Common myeloid progenitor, CD34-positive (primary cell): ENCODE measurements around the gene DCTN2.
A peak's percentile ranks its signal among the peaks of the same experiment; 100 is the strongest.
"Not testable (repeated sequence)": the region's sequence is repeated elsewhere in the genome, so short reads cannot be mapped to it uniquely, and the experiment has no call there.

Experiments used
- CTCF ChIA-PET: fragments of 350-600 bp; sonication (Branson Sonifier 250); formaldehyde crosslinking; loops from one replicate; lab custom pipeline; 2021; ENCODE audit warnings: antibody characterized with exemption; lab: Charles Lee
- POLR2A ChIA-PET: fragments of 350-600 bp; sonication (Branson Sonifier 250); formaldehyde crosslinking; loops from one replicate; lab custom pipeline; 2021; ENCODE audit warnings: antibody characterized with exemption; lab: Charles Lee
- DNase-seq, 3 donors: peaks; one replicate each; pipeline versions ENCODE4 v3.0.0 to v3.0.0-alpha.2; 2013
- H3K27ac ChIP-seq, 2 experiments: 1 replicate in 1 of 2; 2 replicates in 1 of 2; pipeline ENCODE4 v1.7.0; 2013; ENCODE audit warnings: inconsistent platforms in 2 of 2, low read length in 2 of 2, mild to moderate bottlenecking in 2 of 2, low read depth in 1 of 2, moderate library complexity in 1 of 2; ENCODE audit not compliant: severe bottlenecking in 2 of 2, insufficient read depth in 1 of 2, poor library complexity in 1 of 2
- H3K27me3 ChIP-seq, 5 experiments: replicated peaks in 2 of 5; 1 replicate in 3 of 5; 2 replicates in 2 of 5; pipeline versions ENCODE4 v1.6.1 to v1.7.0; 2013; ENCODE audit warnings: low read length in 4 of 5, mild to moderate bottlenecking in 2 of 5, moderate library complexity in 2 of 5, inconsistent platforms in 1 of 5; ENCODE audit not compliant: insufficient read depth in 5 of 5, control insufficient read depth in 4 of 5
- H3K36me3 ChIP-seq, 4 experiments: 1 replicate in 2 of 4; 2 replicates in 2 of 4; pipeline versions ENCODE4 v1.6.1 to v1.7.0; 2013; ENCODE audit warnings: low read length in 3 of 4, control low read depth in 1 of 4, mild to moderate bottlenecking in 1 of 4; ENCODE audit not compliant: control insufficient read depth in 4 of 4, insufficient read depth in 4 of 4
- H3K4me1 ChIP-seq, 4 experiments: 1 replicate in 3 of 4; 2 replicates in 1 of 4; pipeline versions ENCODE4 v1.6.1 to v1.7.1; 2013; ENCODE audit warnings: low read length in 3 of 4, mild to moderate bottlenecking in 3 of 4, control low read depth in 1 of 4, inconsistent platforms in 1 of 4, moderate library complexity in 1 of 4; ENCODE audit not compliant: control insufficient read depth in 4 of 4, insufficient read depth in 4 of 4; ENCODE audit errors: control extremely low read depth in 1 of 4
- H3K4me3 ChIP-seq, 7 experiments: 1 replicate in 4 of 7; 2 replicates in 3 of 7; pipeline versions ENCODE4 v1.5.1 to v1.7.0; 2013; ENCODE audit warnings: mild to moderate bottlenecking in 7 of 7, low read length in 6 of 7, moderate library complexity in 6 of 7, inconsistent platforms in 2 of 7, low read depth in 2 of 7, control low read depth in 1 of 7; ENCODE audit not compliant: insufficient read depth in 4 of 7, control insufficient read depth in 1 of 7; ENCODE audit errors: extremely low read depth in 1 of 7
- H3K9me3 ChIP-seq, 5 experiments: 1 replicate in 4 of 5; 2 replicates in 1 of 5; pipeline versions ENCODE4 v1.6.1 to v1.7.1; 2013; ENCODE audit warnings: low read length in 4 of 5, mild to moderate bottlenecking in 2 of 5, inconsistent platforms in 1 of 5, low read depth in 1 of 5, moderate library complexity in 1 of 5; ENCODE audit not compliant: control insufficient read depth in 4 of 5, insufficient read depth in 2 of 5; ENCODE audit errors: control extremely low read depth in 1 of 5
- WGBS: methylation state at CpG from one replicate; pipeline ENCODE4 v1.1.5; 2013; ENCODE audit not compliant: insufficient coverage; 5-methylcytosine and 5-hydroxymethylcytosine counted together

The DCTN2 gene

DNA sequence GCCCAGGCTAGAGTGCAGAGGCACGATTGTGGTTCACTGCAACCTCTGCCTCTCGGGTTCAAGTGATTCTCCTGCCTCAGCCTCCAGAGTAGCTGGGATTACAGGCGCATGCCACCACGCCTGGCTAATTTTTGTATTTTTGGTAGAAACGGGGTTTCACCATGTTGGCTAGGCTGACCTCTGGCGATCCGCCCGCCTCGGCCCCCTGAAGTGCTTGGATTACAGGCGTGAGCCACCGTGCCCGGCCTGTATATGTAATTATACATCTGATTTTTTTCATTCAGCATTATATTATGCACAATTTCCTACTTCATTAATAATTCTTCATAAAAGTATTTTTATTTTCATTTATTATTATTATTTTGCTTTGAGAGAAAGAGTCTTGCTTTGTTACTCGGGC is 23.4 kb upstream of the DCTN2 start:
- H3K9me3 ChIP-seq, DNase-seq, H3K27me3 ChIP-seq, H3K4me1 ChIP-seq, H3K4me3 ChIP-seq, POLR2A ChIA-PET, H3K27ac ChIP-seq: not testable (repeated sequence)
- CTCF ChIA-PET, result interaction anchor here (0.6 to 1.5 kb wide), 2 partner anchors 12 to 50 kb away, joined by 4 to 6 read pairs; no protein-coding TSS in a partner anchor
- peaks cover 0 to 10% (median 3%) of the 10 kb centered on the region in 4 experiments for H3K36me3 ChIP-seq
- 100% methylated on average over 2 of the region's 13 CpGs for WGBS

DNA sequence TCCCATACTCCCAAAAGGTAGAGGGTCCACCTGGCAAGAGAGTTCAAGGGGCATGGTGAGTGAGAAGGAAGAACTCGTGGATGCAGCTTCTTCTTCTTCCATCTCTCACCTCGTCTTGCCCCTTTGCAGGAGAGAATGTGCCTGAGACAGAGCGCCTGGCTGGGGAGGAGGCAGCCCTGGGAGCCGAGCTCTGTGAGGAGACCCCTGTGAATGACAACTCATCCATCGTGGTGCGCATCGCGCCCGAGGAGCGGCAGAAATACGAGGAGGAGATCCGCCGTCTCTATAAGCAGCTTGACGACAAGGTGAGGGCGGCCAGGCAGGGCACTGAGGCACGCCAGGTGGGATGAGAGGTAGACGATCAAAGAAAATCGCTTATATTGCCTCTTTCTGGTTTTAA is 22.9 kb upstream of the DCTN2 start:
- Histone ChIP-seq H3K27me3 (peaks cover 0 to 2% (median 0%) of the 10 kb centered on the region in 5 experiments), H3K36me3 (peaks cover 0 to 9% (median under 1%) of the 10 kb centered on the region in 4 experiments), H3K27ac (no peak overlapping the region), H3K4me1 (no peaks in the 10 kb centered on the region), H3K9me3 (no peaks in the 10 kb centered on the region), H3K4me3 (no peak overlapping the region)
- ChIA-PET CTCF (interaction anchor here (1.5 to 1.6 kb wide), 2 partner anchors 14 to 52 kb away, joined by 3 to 6 read pairs; no protein-coding TSS in a partner anchor), POLR2A (no interaction called here)
- 95% methylated on average over 15 of the region's 18 CpGs for WGBS
- DNase-seq, result no peak

DNA sequence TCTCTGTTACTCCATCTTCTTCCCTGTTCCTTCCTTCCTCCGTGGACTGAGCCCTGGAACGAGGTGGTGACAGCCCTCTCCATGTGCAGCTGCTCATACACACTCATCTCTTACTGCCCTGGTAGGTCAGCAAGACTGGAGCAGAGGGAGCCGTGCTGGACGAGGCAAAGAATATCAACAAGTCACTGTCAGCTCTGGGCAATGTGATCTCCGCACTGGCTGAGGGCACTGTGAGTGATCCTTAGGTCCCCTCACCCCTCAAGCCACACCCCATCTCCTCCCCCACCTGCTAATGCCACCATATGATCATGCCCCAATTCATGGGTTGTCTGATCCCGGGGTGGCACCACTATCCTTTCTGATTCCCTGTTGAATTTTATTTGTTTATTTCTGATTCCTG is 21.8 kb upstream of the DCTN2 start:
- H3K36me3 ChIP-seq, result peaks cover 0 to 9% (median 1%) of the 10 kb centered on the region in 4 experiments
- POLR2A ChIA-PET, result no interaction called here
- 88% methylated on average over 2 of the region's 6 CpGs for WGBS

DNA sequence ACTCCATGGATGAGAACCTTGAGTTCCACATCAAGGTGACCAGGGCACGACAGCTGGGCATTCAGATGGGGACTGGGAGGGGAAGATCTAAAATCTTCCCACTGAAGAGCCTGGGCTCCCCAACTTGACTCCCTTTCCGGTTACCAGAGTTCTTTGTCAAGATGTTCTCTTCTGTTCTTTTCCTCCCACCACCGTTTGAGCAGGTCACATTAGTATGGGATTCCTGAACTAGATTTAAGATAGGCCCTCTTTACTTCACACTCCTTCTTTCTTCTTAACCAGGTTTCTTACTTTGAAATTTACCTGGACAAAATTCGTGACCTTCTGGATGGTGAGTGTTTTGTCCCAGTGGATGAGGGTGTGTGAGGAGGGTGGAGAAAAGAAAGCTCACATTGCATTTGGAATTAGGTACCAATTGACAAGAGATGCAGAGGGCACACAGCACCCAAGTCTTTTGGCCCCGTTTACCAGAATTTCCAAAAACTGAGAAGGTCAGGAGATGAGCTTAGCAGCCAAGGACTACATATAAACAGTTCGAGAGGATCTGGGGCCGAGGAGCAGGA is 17.3 kb upstream of the DCTN2 start:
- POLR2A ChIA-PET, result interaction anchor here (0.5 kb wide), 1 partner anchor 44 kb away, joined by 3 read pairs; the partner anchor contains the start of gene DDIT3
- WGBS, result 100% methylated on average over 4 of the region's 7 CpGs
- H3K36me3 ChIP-seq, result peaks cover 0 to 2% (median 0%) of the 10 kb centered on the region in 4 experiments
- CTCF ChIA-PET, result interaction anchor here (0.6 to 3.7 kb wide), 2 partner anchors 19 to 163 kb away, joined by 4 to 15 read pairs; no protein-coding TSS in a partner anchor
- no peak overlapping the region for H3K4me3 ChIP-seq
- H3K9me3 ChIP-seq, result no peaks in the 10 kb centered on the region
- no peak overlapping the region for H3K27ac ChIP-seq
- H3K4me1 ChIP-seq, result peaks cover 0 to 7% (median 2%) of the 10 kb centered on the region in 4 experiments
- DNase-seq, result no peak
- H3K27me3 ChIP-seq, result peaks cover 0 to 6% (median 0%) of the 10 kb centered on the region in 5 experiments

More for the DNA sequence above, 21.8 kb upstream of the DCTN2 start:
- H3K9me3 ChIP-seq, result no peaks in the 10 kb centered on the region
- no peak for DNase-seq
- no peak overlapping the region for H3K27ac ChIP-seq
- H3K27me3 ChIP-seq, result peaks cover 0 to 5% (median 0%) of the 10 kb centered on the region in 5 experiments
- CTCF ChIA-PET, result interaction anchor here (0.9 to 1.6 kb wide), 4 partner anchors 13 to 54 kb away, joined by 3 to 6 read pairs (median 3); no protein-coding TSS in a partner anchor
- H3K4me1 ChIP-seq, result no peaks in the 10 kb centered on the region
- no peak overlapping the region for H3K4me3 ChIP-seq

DNA sequence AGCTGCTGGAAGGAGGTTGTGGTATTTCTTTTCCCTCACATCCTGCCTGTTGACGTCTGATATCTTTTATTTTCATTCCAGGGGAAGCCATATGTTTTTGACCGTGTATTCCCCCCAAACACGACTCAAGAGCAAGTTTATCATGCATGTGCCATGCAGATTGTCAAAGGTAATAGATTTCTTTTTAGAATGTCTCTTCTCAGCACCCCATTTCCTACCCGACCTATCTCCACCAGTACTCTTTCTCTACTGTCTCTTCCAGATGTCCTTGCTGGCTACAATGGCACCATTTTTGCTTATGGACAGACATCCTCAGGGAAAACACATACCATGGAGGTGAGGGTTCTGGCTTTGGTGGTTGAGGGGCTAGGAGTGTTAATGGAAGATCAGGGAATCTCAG is 16.4 kb upstream of the DCTN2 start:
- WGBS, result 6% methylated on average over 3 of the region's 4 CpGs
- ChIA-PET CTCF (interaction anchor here (1.6 to 3.7 kb wide), 2 partner anchors 20 to 27 kb away, joined by 5 to 15 read pairs; no protein-coding TSS in a partner anchor), POLR2A (interaction anchor here (1.0 kb wide), 1 partner anchor 43 kb away, joined by 9 read pairs; the partner anchor contains the start of gene DDIT3)
- DNase-seq, result peak in 2 of 3 donors; percentile 45 to 66
- Histone ChIP-seq H3K4me3 (no peak overlapping the region), H3K36me3 (peaks cover 0 to 2% (median 0%) of the 10 kb centered on the region in 4 experiments), H3K9me3 (no peaks in the 10 kb centered on the region), H3K4me1 (peaks cover 0 to 7% (median 2%) of the 10 kb centered on the region in 4 experiments), H3K27ac (no peak overlapping the region), H3K27me3 (peaks cover 0 to 6% (median 0%) of the 10 kb centered on the region in 5 experiments)

DNA sequence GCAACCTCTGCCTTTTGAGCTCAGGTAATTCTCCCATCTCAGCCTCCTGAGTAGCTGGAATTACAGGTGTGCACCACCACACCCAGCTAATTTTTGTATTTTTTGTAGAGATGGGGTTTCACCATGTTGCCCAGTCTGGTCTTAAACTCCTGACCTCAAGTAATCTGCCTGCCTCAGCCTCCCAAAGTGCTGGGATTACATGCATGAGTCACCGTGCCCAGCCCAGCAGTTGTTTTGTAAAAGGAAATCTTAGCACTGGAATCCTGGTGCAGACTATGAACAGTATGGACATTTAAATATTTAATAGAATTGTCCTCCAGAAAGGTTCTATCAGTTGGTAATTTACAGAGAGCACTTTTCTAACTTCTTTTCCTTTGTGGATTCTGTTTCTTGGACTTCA is 14.1 kb upstream of the DCTN2 start:
- POLR2A ChIA-PET, H3K4me1 ChIP-seq, H3K27me3 ChIP-seq, CTCF ChIA-PET, DNase-seq, H3K4me3 ChIP-seq, H3K9me3 ChIP-seq, H3K27ac ChIP-seq, H3K36me3 ChIP-seq: not testable (repeated sequence)
- 100% methylated on average over 1 of the region's 1 CpG for WGBS

DNA sequence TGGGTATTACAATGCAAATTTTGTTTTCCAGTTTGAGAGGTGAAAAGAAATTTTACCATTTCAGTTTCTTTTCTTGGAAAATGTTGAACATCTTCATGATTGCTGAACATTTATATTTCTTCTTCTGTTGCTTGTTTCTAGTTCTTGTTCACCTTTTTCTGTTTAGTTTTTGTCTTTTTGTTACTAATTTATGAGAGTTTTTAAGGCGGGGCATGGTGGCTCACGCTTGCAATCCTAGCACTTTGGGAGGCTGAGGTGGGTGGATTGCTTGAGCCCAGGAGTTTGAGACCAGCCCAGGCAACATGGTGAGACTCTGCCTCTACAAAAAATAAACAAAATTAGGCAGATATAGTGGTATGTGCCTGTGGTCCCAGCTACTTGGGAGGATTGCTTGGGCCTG is 13.5 kb upstream of the DCTN2 start:
- WGBS, result no CpG with 5 or more reads among the region's 2 CpGs
- POLR2A ChIA-PET, result no interaction called here

More for the DNA sequence above, 13.5 kb upstream of the DCTN2 start:
- H3K27me3 ChIP-seq, result peaks cover 0 to 6% (median 0%) of the 10 kb centered on the region in 5 experiments
- peaks cover 0 to 7% (median 2%) of the 10 kb centered on the region in 4 experiments for H3K4me1 ChIP-seq
- CTCF ChIA-PET, result no interaction called here
- H3K9me3 ChIP-seq, result no peaks in the 10 kb centered on the region
- DNase-seq, result no peak
- no peak overlapping the region for H3K4me3 ChIP-seq
- no peak overlapping the region for H3K27ac ChIP-seq
- H3K36me3 ChIP-seq, result peaks cover 0 to 2% (median 0%) of the 10 kb centered on the region in 4 experiments
